Natural killer cell treated with Interleukin-12 subunit alpha and Interleukin-12 subunit beta and Interleukin-15 and Interleukin-18, amount 100 ng/mL, for 72 hours (primary cell): ENCODE results near the gene TPD52L2. TPM values are rescaled to one million over a fixed set of nuclear protein-coding genes. Genes with fewer than 3 reads are reported as not detected.

ENCODE experiments used
- ATAC-seq, 2 donors: fragments of 150-1000 bp; cut with Tn5 transposase in 1 of 2; sonication (Bioruptor Pico), chemical (Tn5 transposase) in 1 of 2; 2 replicates each; pipeline ENCODE4 v1.10.0; 2021
- DNase-seq: peaks from one replicate; pipeline ENCODE4 v3.0.0; 2022; ENCODE audit warnings: low spot score
- H3K27ac Mint-ChIP-seq, 2 donors: 1 replicate in 1 of 2; 2 replicates in 1 of 2; pipeline ENCODE4 v1.8.0; 2022; ENCODE audit warnings: mixed read lengths in 2 of 2, mild to moderate bottlenecking in 1 of 2, moderate library complexity in 1 of 2
- H3K27me3 Mint-ChIP-seq, 2 donors: 1 replicate in 1 of 2; 2 replicates in 1 of 2; pipeline ENCODE4 v1.8.0; 2022; ENCODE audit warnings: mixed read lengths in 2 of 2
- H3K36me3 Mint-ChIP-seq: one replicate; pipeline ENCODE4 v1.8.0; 2022; ENCODE audit warnings: mixed read lengths
- H3K4me1 Mint-ChIP-seq, 2 donors: 1 replicate in 1 of 2; 2 replicates in 1 of 2; pipeline ENCODE4 v1.8.0; 2022; ENCODE audit warnings: low read depth in 2 of 2, mixed read lengths in 2 of 2, mild to moderate bottlenecking in 1 of 2
- H3K4me3 Mint-ChIP-seq: one replicate; pipeline ENCODE4 v1.8.0; 2022; ENCODE audit warnings: mixed read lengths
- H3K9me3 Mint-ChIP-seq: 2 replicates; pipeline ENCODE4 v1.8.0; 2022; ENCODE audit warnings: mixed read lengths
- total RNA-seq, 2 donors: library from RNA; stranded (reverse); gene quantifications; one replicate each; pipeline ENCODE4 v1.2.3, GENCODE V29; 2022

Gene TPD52L2
- total RNA-seq, 2 donors from 2014 or later: 48.8 to 60.0 TPM

DNA sequence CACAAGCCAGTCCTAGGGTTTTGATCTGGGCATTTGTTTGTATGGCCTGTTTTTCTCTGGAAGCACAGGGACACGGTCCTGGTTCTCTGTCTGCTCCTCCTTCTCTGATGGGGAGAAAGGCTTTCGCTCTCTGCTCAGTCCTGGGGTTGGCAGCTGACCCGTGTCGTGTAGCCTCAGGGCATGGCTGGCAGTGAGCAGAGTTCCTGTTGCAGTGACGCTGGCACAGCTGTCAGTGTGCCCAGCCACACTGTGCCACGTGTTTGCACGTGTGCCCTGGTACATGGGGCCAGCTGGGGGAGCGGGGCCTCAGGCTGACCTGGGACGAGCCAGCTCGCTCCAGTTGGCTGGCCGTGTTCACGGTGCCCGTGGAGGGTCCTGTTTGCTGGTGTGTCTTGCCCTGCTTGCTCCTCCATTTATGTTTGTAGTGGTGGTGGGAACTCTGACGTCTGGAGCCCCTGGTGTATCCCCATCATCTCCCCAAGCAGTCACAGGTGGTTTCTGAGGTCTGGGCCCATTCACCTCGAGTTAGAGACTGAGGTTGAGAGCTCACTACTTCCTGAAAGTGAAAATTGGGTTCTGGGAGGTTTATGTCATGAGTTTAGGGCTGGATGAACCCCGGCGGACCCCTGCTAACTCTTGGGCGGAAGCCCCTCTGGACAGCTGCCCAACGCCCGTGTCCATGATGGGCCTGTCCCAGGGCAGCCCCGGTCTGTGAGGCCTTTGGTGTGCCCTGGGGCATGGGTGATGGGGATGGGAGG, 19.6 kb downstream of the TPD52L2 start:
- ATAC-seq (peak; percentile 43 to 69), DNase-seq (no peak)
- H3K36me3 Mint-ChIP-seq: no peaks in the 10 kb centered on the region
- H3K9me3 Mint-ChIP-seq: no peaks in the 10 kb centered on the region
- no peak overlapping the region for H3K27ac Mint-ChIP-seq
- H3K4me1 Mint-ChIP-seq: peaks cover 6 to 13% of the 10 kb centered on the region in 2 donors
- no peaks in the 10 kb centered on the region for H3K27me3 Mint-ChIP-seq
- H3K4me3 Mint-ChIP-seq: no peak overlapping the region

DNA sequence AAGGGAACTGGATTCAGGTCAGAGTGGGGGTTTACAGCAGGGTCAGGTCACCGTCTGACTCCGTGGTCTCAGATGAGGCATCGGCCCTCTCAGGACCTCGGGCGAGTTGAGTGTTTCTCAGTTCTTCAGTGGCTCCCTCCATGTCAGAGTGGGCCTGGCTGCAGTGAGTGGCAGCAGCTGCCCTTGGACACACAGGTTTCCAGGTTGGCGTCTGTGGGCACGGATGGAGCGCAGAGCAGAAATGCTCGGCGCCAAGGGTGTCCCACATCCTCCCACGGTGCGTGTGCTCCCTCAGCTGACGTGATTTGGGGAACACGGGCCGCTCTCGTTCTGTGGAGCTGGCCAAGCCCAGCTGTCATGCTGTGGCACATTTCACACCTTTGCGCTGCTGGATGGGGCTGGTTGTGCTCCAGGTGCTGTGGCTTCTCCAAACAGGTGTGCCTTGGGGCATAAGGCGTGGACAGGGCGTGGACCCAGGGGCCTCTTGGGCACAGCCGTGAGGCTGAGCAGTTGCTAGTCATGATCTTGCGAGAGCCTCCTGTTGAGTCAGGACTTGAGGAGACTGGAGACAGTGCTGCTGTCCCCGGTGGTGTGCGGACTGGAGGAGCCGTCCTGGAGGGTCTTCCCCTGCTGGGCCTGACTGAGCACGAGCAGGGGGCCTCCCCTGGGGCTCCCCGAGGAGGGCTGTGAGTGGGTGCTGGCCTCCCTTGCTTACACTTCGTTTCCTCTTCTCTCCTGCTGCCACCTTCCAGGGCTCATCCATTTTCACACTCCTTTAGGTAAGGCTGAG, 20.4 kb downstream of the TPD52L2 start:
- H3K9me3 Mint-ChIP-seq: no peaks in the 10 kb centered on the region

DNA sequence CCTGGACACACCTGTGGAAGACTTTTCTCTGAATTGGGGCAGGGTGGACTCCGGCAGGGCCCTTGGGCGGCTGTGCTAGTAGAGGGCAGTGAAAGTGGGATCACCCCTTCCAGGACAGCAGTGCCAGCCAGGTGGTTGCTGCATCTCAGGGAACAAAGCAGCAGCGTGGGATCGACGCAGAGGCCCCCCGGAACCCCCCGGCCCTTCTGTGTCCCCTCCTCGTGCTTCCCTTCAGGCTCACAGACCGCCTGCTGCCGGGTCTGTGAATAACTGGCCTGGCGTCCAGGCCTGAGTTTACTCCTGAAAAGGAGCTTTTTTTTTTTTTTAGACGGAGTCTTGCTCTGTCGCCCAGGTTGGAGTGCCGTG, 21.0 kb downstream of the TPD52L2 start:
- Mint-ChIP-seq H3K4me1 (peaks cover 6 to 13% of the 10 kb centered on the region in 2 donors), H3K9me3 (no peaks in the 10 kb centered on the region), H3K4me3 (no peak overlapping the region), H3K27me3 (no peaks in the 10 kb centered on the region), H3K27ac (no peak overlapping the region), H3K36me3 (no peaks in the 10 kb centered on the region)
- no peak for ATAC-seq
- DNase-seq: no peak

More for the DNA sequence above, 20.4 kb downstream of the TPD52L2 start:
- no peaks in the 10 kb centered on the region for H3K36me3 Mint-ChIP-seq
- no peak overlapping the region for H3K27ac Mint-ChIP-seq
- peaks cover 6 to 13% of the 10 kb centered on the region in 2 donors for H3K4me1 Mint-ChIP-seq
- peak in 1 of 2 donors; percentile 9 for ATAC-seq
- no peak overlapping the region for H3K4me3 Mint-ChIP-seq
- DNase-seq: no peak
- no peaks in the 10 kb centered on the region for H3K27me3 Mint-ChIP-seq

GRCh38 chr20:63886921-63887320, 21.9 kb downstream of the TPD52L2 start:
- H3K27me3 Mint-ChIP-seq: no peaks in the 10 kb centered on the region
- H3K36me3 Mint-ChIP-seq: no peaks in the 10 kb centered on the region
- no peak overlapping the region for H3K4me3 Mint-ChIP-seq
- H3K27ac Mint-ChIP-seq: no peak overlapping the region
- DNase-seq: no peak
- no peak for ATAC-seq
- no peaks in the 10 kb centered on the region for H3K9me3 Mint-ChIP-seq
- H3K4me1 Mint-ChIP-seq: peaks cover 6 to 13% of the 10 kb centered on the region in 2 donors

DNA sequence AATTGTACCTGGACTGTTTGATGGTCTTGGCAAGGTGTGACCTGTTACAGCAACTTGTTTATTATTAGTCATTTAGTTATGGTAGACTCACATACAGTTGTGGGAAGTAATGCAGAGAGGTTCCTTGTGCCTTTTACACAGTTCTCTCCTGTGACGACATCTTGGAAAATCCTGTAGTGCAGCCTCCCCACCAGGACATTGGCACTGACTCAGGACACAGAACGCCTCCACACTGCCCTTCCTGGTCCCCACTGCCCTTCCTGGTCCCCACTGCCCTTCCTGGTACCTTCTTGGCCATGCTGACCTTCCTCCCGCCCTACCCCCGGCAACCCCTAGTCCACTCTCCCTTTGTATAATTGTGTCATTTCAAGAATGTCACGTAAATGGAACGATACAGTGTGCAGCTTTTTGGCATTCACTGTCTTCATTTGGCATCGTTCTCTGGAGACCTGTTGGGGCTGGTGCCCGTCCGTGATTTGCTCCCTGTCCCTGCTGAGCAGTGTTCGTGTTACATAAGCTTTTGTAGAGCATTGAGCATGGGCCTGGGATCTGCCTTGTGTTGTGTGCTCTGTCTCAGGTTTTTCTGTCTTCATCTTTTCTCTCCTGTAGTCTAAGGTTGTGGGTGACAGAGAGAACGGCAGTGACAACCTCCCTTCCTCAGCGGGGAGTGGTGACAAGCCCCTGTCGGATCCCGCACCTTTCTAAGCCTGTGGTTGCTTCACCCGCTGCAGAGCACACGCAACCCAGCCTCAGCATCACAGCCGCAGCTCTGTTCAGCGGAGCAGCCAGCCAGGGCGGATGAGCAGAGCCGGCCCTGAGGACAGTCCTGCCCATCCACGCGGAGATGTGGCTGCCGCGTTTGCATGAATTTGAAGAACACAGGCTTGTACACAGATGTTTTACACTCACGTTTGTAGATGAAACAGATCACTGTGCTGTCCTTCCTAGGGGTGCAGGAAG, 24.5 kb downstream of the TPD52L2 start:
- ATAC-seq: no peak
- Mint-ChIP-seq H3K27ac (no peak overlapping the region), H3K36me3 (no peaks in the 10 kb centered on the region), H3K27me3 (no peaks in the 10 kb centered on the region), H3K4me1 (peaks cover 9 to 12% of the 10 kb centered on the region in 2 donors), H3K4me3 (no peak overlapping the region), H3K9me3 (no peaks in the 10 kb centered on the region)
- no peak for DNase-seq

DNA sequence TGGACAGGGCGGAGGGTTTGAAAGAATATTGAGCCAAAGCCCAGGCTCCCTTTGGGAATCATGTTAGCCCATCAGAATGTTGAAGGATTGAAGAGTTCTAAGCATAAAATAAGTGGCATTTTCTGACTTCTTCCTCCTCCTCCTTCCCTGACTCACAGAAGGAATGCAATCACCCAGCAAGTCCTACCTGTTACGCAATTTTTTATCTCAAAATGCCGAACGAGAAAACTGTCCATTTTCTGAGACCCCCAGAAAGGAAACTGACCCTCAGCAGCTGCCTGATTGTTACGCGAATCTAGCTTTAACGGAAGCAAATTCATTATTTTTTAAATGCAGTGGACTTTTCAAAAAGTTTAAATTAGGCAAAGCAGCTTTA, 25.1 kb downstream of the TPD52L2 start:
- DNase-seq (no peak), ATAC-seq (no peak)
- H3K4me3 Mint-ChIP-seq: no peak overlapping the region
- no peaks in the 10 kb centered on the region for H3K36me3 Mint-ChIP-seq
- no peaks in the 10 kb centered on the region for H3K9me3 Mint-ChIP-seq
- H3K27me3 Mint-ChIP-seq: no peaks in the 10 kb centered on the region
- no peak overlapping the region for H3K27ac Mint-ChIP-seq
- peaks cover 5 to 9% of the 10 kb centered on the region in 2 donors for H3K4me1 Mint-ChIP-seq

DNA sequence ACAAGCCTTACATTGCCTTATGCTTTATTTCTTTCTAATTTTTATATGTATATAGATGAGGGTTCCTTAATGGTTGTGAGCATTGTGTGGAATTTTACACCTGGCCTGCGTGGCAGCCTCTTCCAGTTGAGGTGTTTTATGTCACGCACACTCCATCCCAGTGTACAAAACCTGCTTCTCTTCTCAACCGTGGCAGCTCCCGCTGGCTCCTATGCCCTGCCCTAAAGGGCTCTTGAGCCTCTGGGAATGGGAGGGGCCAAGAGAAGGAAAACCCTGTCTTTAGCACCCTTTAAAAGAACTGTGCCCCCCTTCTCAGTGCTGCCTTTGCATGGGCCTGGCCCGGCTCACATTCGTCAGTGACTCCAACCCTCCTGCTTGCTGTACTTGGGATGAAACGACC, 25.5 kb downstream of the TPD52L2 start:
- DNase-seq: no peak
- H3K9me3 Mint-ChIP-seq: no peaks in the 10 kb centered on the region
- peaks cover 5 to 9% of the 10 kb centered on the region in 2 donors for H3K4me1 Mint-ChIP-seq
- H3K4me3 Mint-ChIP-seq: no peak overlapping the region
- H3K27ac Mint-ChIP-seq: no peak overlapping the region
- H3K27me3 Mint-ChIP-seq: no peaks in the 10 kb centered on the region
- H3K36me3 Mint-ChIP-seq: peaks cover under 1% of the 10 kb centered on the region
- ATAC-seq: no peak

- H3K4me1 Mint-ChIP-seq: peaks cover 10 to 15% of the 10 kb centered on the region in 2 donors
Measured at GRCh38 chr20:63891061-63892002, 26.3 kb downstream of the TPD52L2 start.

DNA sequence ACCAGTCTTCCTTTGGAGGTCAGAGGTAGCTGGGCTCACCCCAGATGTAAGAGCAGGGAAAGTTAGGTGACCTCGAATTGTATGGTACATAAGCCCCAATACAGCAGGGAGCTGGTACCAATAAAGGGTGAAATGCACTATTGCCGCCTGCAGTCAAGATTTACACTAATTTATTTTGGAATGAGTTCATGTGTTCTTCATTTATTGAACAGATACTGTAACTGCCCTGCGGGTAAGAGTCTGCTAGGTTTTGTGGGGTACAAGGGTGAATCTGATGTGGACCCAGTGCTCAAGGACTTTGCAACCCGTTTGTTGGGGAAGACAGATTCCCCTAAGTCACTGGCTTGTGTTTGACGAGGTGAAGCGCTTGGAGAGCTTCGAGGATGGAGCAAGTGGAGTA, 27.3 kb downstream of the TPD52L2 start:
- Mint-ChIP-seq H3K27ac (no peak overlapping the region), H3K36me3 (peaks cover 6% of the 10 kb centered on the region)

More at GRCh38 chr20:63891061-63892002, 26.3 kb downstream of the TPD52L2 start:
- no peak overlapping the region for H3K4me3 Mint-ChIP-seq
- H3K27ac Mint-ChIP-seq: no peak overlapping the region
- DNase-seq (no peak), ATAC-seq (no peak)
- H3K9me3 Mint-ChIP-seq: no peaks in the 10 kb centered on the region
- H3K27me3 Mint-ChIP-seq: no peaks in the 10 kb centered on the region
- H3K36me3 Mint-ChIP-seq: peaks cover 6% of the 10 kb centered on the region

GRCh38 chr20:63893999-63894357, 28.9 kb downstream of the TPD52L2 start:
- peaks cover 6% of the 10 kb centered on the region for H3K36me3 Mint-ChIP-seq
- H3K4me1 Mint-ChIP-seq: peaks cover 27 to 35% of the 10 kb centered on the region in 2 donors
- no peak for DNase-seq
- peak overlapping the region; percentile 60 to 77 for H3K27ac Mint-ChIP-seq
- no peaks in the 10 kb centered on the region for H3K9me3 Mint-ChIP-seq
- peak overlapping the region; percentile 88 for H3K4me3 Mint-ChIP-seq
- H3K27me3 Mint-ChIP-seq: no peaks in the 10 kb centered on the region
- ATAC-seq: no peak

More for the DNA sequence above, 27.3 kb downstream of the TPD52L2 start:
- Mint-ChIP-seq H3K4me1 (peaks cover 16 to 22% of the 10 kb centered on the region in 2 donors), H3K4me3 (no peak overlapping the region), H3K9me3 (no peaks in the 10 kb centered on the region), H3K27me3 (no peaks in the 10 kb centered on the region)
- ATAC-seq (no peak), DNase-seq (no peak)

GRCh38 chr20:63894358-63895201, 29.5 kb downstream of the TPD52L2 start, which contains the start of gene DNAJC5:
Gene DNAJC5, plus strand, starts transcription at chr20:63895126. Its CDS starts 33,220 bp downstream, at chr20:63928346.
- H3K4me3 Mint-ChIP-seq: peak within 1 kb of the TSS; percentile 96
- H3K27ac Mint-ChIP-seq: peak within 1 kb of the TSS; percentile 93 to 95

More at GRCh38 chr20:63894358-63895201, 29.5 kb downstream of the TPD52L2 start, which contains the start of gene DNAJC5:
- DNase-seq: peak; percentile 99
- peak; percentile 96 to 97 for ATAC-seq
- Mint-ChIP-seq H3K9me3 (no peaks in the 10 kb centered on the region), H3K36me3 (peaks cover 6% of the 10 kb centered on the region), H3K4me1 (peaks cover 30 to 38% of the 10 kb centered on the region in 2 donors), H3K27me3 (no peaks in the 10 kb centered on the region)
